ENCODE data around the gene BOC. TPM values are rescaled to one million over a fixed set of nuclear protein-coding genes. Genes with fewer than 3 reads are reported as not detected.

BOC gene
- total RNA-seq, 2 experiments from 2014 or later = not detected

DNA sequence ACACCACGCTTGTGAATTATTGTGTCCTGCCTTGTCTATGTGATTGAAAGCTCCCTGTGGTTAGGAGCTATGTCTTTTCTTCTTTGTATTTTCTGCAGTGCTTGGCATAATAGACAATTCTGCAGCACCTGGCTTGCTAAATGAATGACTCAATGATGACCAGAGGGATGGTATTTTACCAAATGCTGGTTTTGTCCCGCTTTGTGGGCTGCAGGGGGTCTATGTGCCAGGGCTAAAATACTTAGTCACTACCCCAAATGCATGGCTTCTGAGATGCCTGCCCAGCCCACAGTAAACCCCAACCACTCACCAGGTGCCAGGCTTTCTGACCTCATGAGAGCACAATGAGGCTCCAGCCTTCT lies 50.9 kb downstream of the BOC start:
- Histone ChIP-seq H3K9me3 (ENCODE audit: control insufficient read depth in 1 of 2, insufficient read depth in 1 of 2, low read length in 2 of 2) (no peaks in the 10 kb centered on the region), H3K27me3 (ENCODE audit: control insufficient read depth in 1 of 2, insufficient read depth in 2 of 2, low read length in 2 of 2) (no peaks in the 10 kb centered on the region), H3K4me3 (ENCODE audit: low read length) (no peak overlapping the region), H3K4me1 (ENCODE audit: insufficient read depth, low read length) (no peaks in the 10 kb centered on the region), H3K27ac (ENCODE audit: low read depth in 1 of 2, low read length in 2 of 2) (no peak overlapping the region), H3K36me3 (ENCODE audit: insufficient read depth, low read length) (no peaks in the 10 kb centered on the region)
- ChIA-PET POLR2A (no interaction called here), CTCF (no interaction called here)
- Mint-ChIP-seq H3K27me3 (peaks cover 4% of the 10 kb centered on the region), H3K36me3 (ENCODE audit: low read depth) (no peaks in the 10 kb centered on the region), H3K4me3 (no peak overlapping the region), H3K9me3 (no peaks in the 10 kb centered on the region), H3K4me1 (ENCODE audit: low read depth) (no peaks in the 10 kb centered on the region), H3K27ac (no peak overlapping the region)
- intact Hi-C loops (cut with DNase I, micrococcal nuclease) = no loop called here
- ATAC-seq (ENCODE audit: poor library complexity) (no peak), DNase-seq (no peak)
- TF ChIP-seq, protein P1, sequence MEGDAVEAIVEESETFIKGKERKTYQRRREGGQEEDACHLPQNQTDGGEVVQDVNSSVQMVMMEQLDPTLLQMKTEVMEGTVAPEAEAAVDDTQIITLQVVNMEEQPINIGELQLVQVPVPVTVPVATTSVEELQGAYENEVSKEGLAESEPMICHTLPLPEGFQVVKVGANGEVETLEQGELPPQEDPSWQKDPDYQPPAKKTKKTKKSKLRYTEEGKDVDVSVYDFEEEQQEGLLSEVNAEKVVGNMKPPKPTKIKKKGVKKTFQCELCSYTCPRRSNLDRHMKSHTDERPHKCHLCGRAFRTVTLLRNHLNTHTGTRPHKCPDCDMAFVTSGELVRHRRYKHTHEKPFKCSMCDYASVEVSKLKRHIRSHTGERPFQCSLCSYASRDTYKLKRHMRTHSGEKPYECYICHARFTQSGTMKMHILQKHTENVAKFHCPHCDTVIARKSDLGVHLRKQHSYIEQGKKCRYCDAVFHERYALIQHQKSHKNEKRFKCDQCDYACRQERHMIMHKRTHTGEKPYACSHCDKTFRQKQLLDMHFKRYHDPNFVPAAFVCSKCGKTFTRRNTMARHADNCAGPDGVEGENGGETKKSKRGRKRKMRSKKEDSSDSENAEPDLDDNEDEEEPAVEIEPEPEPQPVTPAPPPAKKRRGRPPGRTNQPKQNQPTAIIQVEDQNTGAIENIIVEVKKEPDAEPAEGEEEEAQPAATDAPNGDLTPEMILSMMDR (IDR thresholded peaks at IDR 0.05) = no peak

DNA sequence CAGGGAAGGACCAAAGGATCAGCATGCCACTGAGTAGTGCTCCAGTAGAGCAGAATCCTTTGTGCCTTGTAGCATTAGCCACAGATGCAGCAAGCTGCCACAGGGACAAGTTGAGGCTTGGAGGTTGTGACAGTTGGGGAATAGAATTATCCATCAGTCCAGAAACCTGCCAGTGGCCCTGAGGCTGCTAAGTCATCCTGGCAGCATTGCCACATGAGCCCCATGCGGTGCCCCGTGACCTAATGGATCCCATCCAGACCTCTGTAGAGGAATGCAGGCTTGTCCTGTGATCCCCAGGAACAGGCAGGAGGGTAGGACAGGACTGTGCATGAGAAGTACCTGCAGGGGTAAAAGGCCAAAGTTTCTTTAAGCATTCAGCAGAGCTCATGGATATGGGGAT lies 51.7 kb downstream of the BOC start:
- intact Hi-C loops (cut with DNase I, micrococcal nuclease) = no loop called here
- Mint-ChIP-seq H3K4me3 (no peak overlapping the region), H3K4me1 (ENCODE audit: low read depth) (no peaks in the 10 kb centered on the region), H3K27me3 (peaks cover 4% of the 10 kb centered on the region), H3K36me3 (ENCODE audit: low read depth) (no peaks in the 10 kb centered on the region), H3K27ac (no peak overlapping the region), H3K9me3 (no peaks in the 10 kb centered on the region)
- ChIA-PET CTCF (no interaction called here), POLR2A (no interaction called here)
- Histone ChIP-seq H3K27ac (ENCODE audit: low read depth in 1 of 2, low read length in 2 of 2) (no peak overlapping the region), H3K4me1 (ENCODE audit: insufficient read depth, low read length) (no peaks in the 10 kb centered on the region), H3K27me3 (ENCODE audit: control insufficient read depth in 1 of 2, insufficient read depth in 2 of 2, low read length in 2 of 2) (no peaks in the 10 kb centered on the region), H3K4me3 (ENCODE audit: low read length) (no peak overlapping the region), H3K9me3 (ENCODE audit: control insufficient read depth in 1 of 2, insufficient read depth in 1 of 2, low read length in 2 of 2) (no peaks in the 10 kb centered on the region), H3K36me3 (ENCODE audit: insufficient read depth, low read length) (no peaks in the 10 kb centered on the region)
- TF ChIP-seq, protein P1 (IDR thresholded peaks at IDR 0.05) = no peak
- DNase-seq (no peak), ATAC-seq (ENCODE audit: poor library complexity) (no peak)

DNA sequence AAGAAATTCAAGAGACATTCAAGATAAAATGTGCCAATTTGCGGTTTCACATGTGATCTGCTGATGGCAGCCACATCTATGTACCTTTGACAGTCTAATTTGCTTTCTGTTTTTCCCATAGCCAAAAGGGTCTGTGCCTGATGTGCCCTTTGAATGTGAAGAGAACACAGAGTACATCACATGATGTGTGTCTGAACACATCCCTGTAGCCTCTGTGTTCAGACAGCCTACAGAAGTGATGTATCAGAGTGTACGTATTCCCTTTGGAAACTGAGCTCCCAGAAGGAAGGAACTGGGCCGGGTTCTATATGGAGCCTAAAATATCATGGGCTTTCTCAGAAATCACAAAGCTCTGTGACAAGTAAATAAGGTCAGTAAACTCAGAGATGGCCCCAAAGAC lies 52.4 kb downstream of the BOC start:
- TF ChIP-seq, protein P1 (IDR thresholded peaks at IDR 0.05) = no peak
- no peaks in the 10 kb centered on the region for H3K9me3 Mint-ChIP-seq
- no peaks in the 10 kb centered on the region for H3K36me3 ChIP-seq (ENCODE audit: insufficient read depth, low read length)

More for the DNA sequence above, 52.4 kb downstream of the BOC start:
- H3K9me3 ChIP-seq (ENCODE audit: control insufficient read depth in 1 of 2, insufficient read depth in 1 of 2, low read length in 2 of 2) = no peaks in the 10 kb centered on the region
- no peak overlapping the region for H3K27ac Mint-ChIP-seq
- peaks cover 4% of the 10 kb centered on the region for H3K27me3 Mint-ChIP-seq
- no peak overlapping the region for H3K4me3 ChIP-seq (ENCODE audit: low read length)
- intact Hi-C loops (cut with DNase I, micrococcal nuclease) = no loop called here
- H3K4me1 ChIP-seq (ENCODE audit: insufficient read depth, low read length) = no peaks in the 10 kb centered on the region
- H3K27me3 ChIP-seq (ENCODE audit: control insufficient read depth in 1 of 2, insufficient read depth in 2 of 2, low read length in 2 of 2) = no peaks in the 10 kb centered on the region
- DNase-seq (no peak), ATAC-seq (ENCODE audit: poor library complexity) (no peak)
- H3K4me3 Mint-ChIP-seq = no peak overlapping the region
- CTCF ChIA-PET = no interaction called here
- H3K36me3 Mint-ChIP-seq (ENCODE audit: low read depth) = no peaks in the 10 kb centered on the region
- no peaks in the 10 kb centered on the region for H3K4me1 Mint-ChIP-seq (ENCODE audit: low read depth)
- H3K27ac ChIP-seq (ENCODE audit: low read depth in 1 of 2, low read length in 2 of 2) = no peak overlapping the region
- POLR2A ChIA-PET = no interaction called here

Measured in CD4-positive, alpha-beta T cell (primary cell).